Smooth muscle cell (in vitro differentiated cells): Measurements from ENCODE around the gene ANKS4B. TPM values are rescaled to one million over a fixed set of nuclear protein-coding genes. Genes with fewer than 3 reads are reported as not detected.
"Not testable (repeated sequence)": the region's sequence is repeated elsewhere in the genome, so short reads cannot be mapped to it uniquely, and the experiment has no call there.

Experiments
- DNase-seq: peaks from one replicate; lab custom pipeline; 2025; ENCODE audit not compliant: unreplicated experiment; lab: John Stamatoyannopoulos, UW
- H2AFZ ChIP-seq: fragments of 200-600 bp; sonication (generic); 2 replicates; pipeline ENCODE4 v1.6.0; 2016; ENCODE audit warnings: antibody characterized with exemption, low read depth, mild to moderate bottlenecking
- H3F3A ChIP-seq: fragments of 200-600 bp; sonication (generic); 2 replicates; pipeline ENCODE4 v1.6.0; 2017; ENCODE audit warnings: antibody characterized with exemption, low read depth
- H3K27ac ChIP-seq: fragments of 200-600 bp; sonication (generic); 2 replicates; pipeline ENCODE4 v1.5.1; 2016; ENCODE audit warnings: low read depth, mild to moderate bottlenecking
- H3K27me3 ChIP-seq: fragments of 200-600 bp; sonication (generic); 2 replicates; pipeline ENCODE4 v1.6.1; 2016; ENCODE audit warnings: low read depth, mild to moderate bottlenecking
- H3K36me3 ChIP-seq: fragments of 200-600 bp; sonication (generic); 2 replicates; pipeline ENCODE4 v1.5.1; 2016; ENCODE audit warnings: low read depth
- H3K4me1 ChIP-seq: fragments of 200-600 bp; sonication (generic); 2 replicates; pipeline ENCODE4 v1.5.1; 2016; ENCODE audit warnings: low read depth
- H3K4me2 ChIP-seq: fragments of 200-600 bp; sonication (generic); 2 replicates; pipeline ENCODE4 v1.6.0; 2016; ENCODE audit warnings: mild to moderate bottlenecking
- H3K4me3 ChIP-seq: fragments of 200-600 bp; sonication (generic); 2 replicates; pipeline ENCODE4 v1.5.1; 2016; ENCODE audit warnings: mild to moderate bottlenecking
- H3K79me2 ChIP-seq: fragments of 200-600 bp; sonication (generic); 2 replicates; pipeline ENCODE4 v1.6.0; 2016; ENCODE audit warnings: low read depth, mild to moderate bottlenecking
- H3K9ac ChIP-seq: fragments of 200-600 bp; sonication (generic); 2 replicates; pipeline ENCODE4 v1.6.0; 2016; ENCODE audit warnings: low read depth
- H3K9me3 ChIP-seq: fragments of 200-600 bp; sonication (generic); replicated peaks from 2 replicates; pipeline ENCODE4 v1.5.1; 2016; ENCODE audit warnings: low read depth
- H4K20me1 ChIP-seq: fragments of 200-600 bp; sonication (generic); 2 replicates; pipeline ENCODE4 v1.6.0; 2016; ENCODE audit warnings: low read depth
- CTCF ChIP-seq: fragments of 200-600 bp; sonication (generic); IDR thresholded peaks from 2 replicates; pipeline ENCODE4 v1.5.1; 2017; ENCODE audit warnings: borderline replicate concordance, mild to moderate bottlenecking, antibody characterized with exemption; ENCODE audit not compliant: insufficient read depth, poor library complexity, severe bottlenecking
- WGBS: methylation state at CpG from one replicate; pipeline ENCODE4 v1.1.7; 2016; ENCODE audit warnings: low lambda C conversion rate; 5-methylcytosine and 5-hydroxymethylcytosine counted together
- polyA plus RNA-seq: library from polyadenylated mRNA; unstranded; fragments of >200 nt; fragmentation: Nextera tagmentation; extraction: Ambion mirVana; gene quantifications from 2 replicates; pipeline ENCODE4 v1.2.1, GENCODE V29; 2016
- total RNA-seq: library from RNA; depleted of rRNA; stranded (reverse); fragments of >200 nt; gene quantifications from 2 replicates; pipeline ENCODE4 v1.2.3, GENCODE V29; 2014

The ANKS4B gene
- total and polyA plus RNA-seq, 2 experiments from 2014 or later, result not detected

- Histone ChIP-seq H3K27ac (no peak overlapping the region), H3K36me3 (no peaks in the 10 kb centered on the region), H3K4me3 (no peak overlapping the region), H4K20me1 (no peaks in the 10 kb centered on the region), H3K4me1 (peaks cover 8% of the 10 kb centered on the region), H3K4me2 (no peak overlapping the region), H3K9me3 (no peaks in the 10 kb centered on the region), H3K27me3 (peaks cover 28% of the 10 kb centered on the region), H2AFZ (no peak overlapping the region), H3F3A (no peaks in the 10 kb centered on the region), H3K9ac (no peak overlapping the region), H3K79me2 (no peaks in the 10 kb centered on the region)
- DNase-seq, result no peak
- 84% methylated on average over 2 of the region's 2 CpGs for WGBS
- no peak for TF ChIP-seq CTCF
These were observed 38.8 kb downstream of the ANKS4B start for GRCh38 chr16:21272253-21272652.

GRCh38 chr16:21272763-21273162, 39.3 kb downstream of the ANKS4B start:
- not testable (repeated sequence) for H3K36me3 ChIP-seq

GRCh38 chr16:21274172-21274726, 40.8 kb downstream of the ANKS4B start:
- 84% methylated on average over 5 of the region's 5 CpGs for WGBS
- Histone ChIP-seq H3K4me2 (no peak overlapping the region), H3K4me3 (no peak overlapping the region), H3F3A (no peaks in the 10 kb centered on the region), H4K20me1 (no peaks in the 10 kb centered on the region), H3K27ac (no peak overlapping the region), H3K27me3 (peaks cover 44% of the 10 kb centered on the region), H3K4me1 (peaks cover 8% of the 10 kb centered on the region), H3K9ac (no peak overlapping the region), H3K9me3 (no peaks in the 10 kb centered on the region), H3K79me2 (no peaks in the 10 kb centered on the region), H2AFZ (no peak overlapping the region), H3K36me3 (no peaks in the 10 kb centered on the region)
- no peak for TF ChIP-seq CTCF
- DNase-seq, result no peak

More at GRCh38 chr16:21272763-21273162, 39.3 kb downstream of the ANKS4B start:
- peaks cover 33% of the 10 kb centered on the region for H3K27me3 ChIP-seq
- not testable (repeated sequence) for DNase-seq, H2AFZ ChIP-seq, H3K4me2 ChIP-seq, H3K27ac ChIP-seq, H4K20me1 ChIP-seq, H3K9me3 ChIP-seq, H3K9ac ChIP-seq, H3K4me3 ChIP-seq, H3F3A ChIP-seq, H3K79me2 ChIP-seq, H3K4me1 ChIP-seq
- 100% methylated on average over 3 of the region's 3 CpGs for WGBS

- no peak for DNase-seq
- Histone ChIP-seq H3K27me3 (peaks cover 44% of the 10 kb centered on the region), H3K79me2 (no peaks in the 10 kb centered on the region)
These were observed 42.0 kb downstream of the ANKS4B start for GRCh38 chr16:21275529-21275928.

More at GRCh38 chr16:21275529-21275928, 42.0 kb downstream of the ANKS4B start:
- H3F3A ChIP-seq, result no peaks in the 10 kb centered on the region
- H2AFZ ChIP-seq, result no peak overlapping the region
- no peaks in the 10 kb centered on the region for H4K20me1 ChIP-seq
- peaks cover 8% of the 10 kb centered on the region for H3K4me1 ChIP-seq
- H3K27ac ChIP-seq, result no peak overlapping the region
- H3K9me3 ChIP-seq, result no peaks in the 10 kb centered on the region
- WGBS, result 96% methylated on average over 3 of the region's 3 CpGs
- no peak overlapping the region for H3K4me2 ChIP-seq
- TF ChIP-seq CTCF, result no peak
- no peaks in the 10 kb centered on the region for H3K36me3 ChIP-seq
- H3K9ac ChIP-seq, result no peak overlapping the region
- no peak overlapping the region for H3K4me3 ChIP-seq
